ENCODE measurements around the gene CTSD.

The CTSD gene

GRCh38 chr11:1759151-1759850 is 4.4 kb downstream of the CTSD start:
- TF ChIP-seq CTCF (IDR thresholded peaks at IDR 0.05; ENCODE audit: low read depth, low read length) = no peak
- in situ Hi-C loops (cut with HindIII; ENCODE audit: low sequenced_read_pairs) = no loop called here
- no peak for DNase-seq (ENCODE audit: low read depth, low spot score)
- H3K4me3 ChIP-seq (ENCODE audit: low read depth, low read length) = no peak overlapping the region

- TF ChIP-seq CTCF (IDR thresholded peaks at IDR 0.05; ENCODE audit: low read depth, low read length) = no peak
- no peak overlapping the region for H3K4me3 ChIP-seq (ENCODE audit: low read depth, low read length)
- in situ Hi-C loops (cut with HindIII; ENCODE audit: low sequenced_read_pairs) = no loop called here
- DNase-seq (ENCODE audit: low read depth, low spot score) = no peak
Observed at GRCh38 chr11:1758611-1759150, 5.0 kb downstream of the CTSD start.

GRCh38 chr11:1757861-1758610 is 5.7 kb downstream of the CTSD start:
- H3K4me3 ChIP-seq (ENCODE audit: low read depth, low read length) = no peak overlapping the region
- DNase-seq (ENCODE audit: low read depth, low spot score) = no peak
- in situ Hi-C loops (cut with HindIII; ENCODE audit: low sequenced_read_pairs) = no loop called here
- TF ChIP-seq CTCF (IDR thresholded peaks at IDR 0.05; ENCODE audit: low read depth, low read length) = no peak

- in situ Hi-C loops (cut with HindIII; ENCODE audit: low sequenced_read_pairs) = no loop called here
- H3K4me3 ChIP-seq (ENCODE audit: low read depth, low read length) = no peak overlapping the region
- no peak for DNase-seq (ENCODE audit: low read depth, low spot score)
Observed at GRCh38 chr11:1756791-1757771, 6.6 kb downstream of the CTSD start.

GRCh38 chr11:1755692-1756561 is 7.8 kb downstream of the CTSD start:
- no peak overlapping the region for H3K4me3 ChIP-seq (ENCODE audit: low read depth, low read length)
- no peak for DNase-seq (ENCODE audit: low read depth, low spot score)
- in situ Hi-C loops (cut with HindIII; ENCODE audit: low sequenced_read_pairs) = no loop called here
- TF ChIP-seq CTCF (IDR thresholded peaks at IDR 0.05; ENCODE audit: low read depth, low read length) = no peak

More at GRCh38 chr11:1756791-1757771, 6.6 kb downstream of the CTSD start:
- TF ChIP-seq CTCF (IDR thresholded peaks at IDR 0.05; ENCODE audit: low read depth, low read length) = no peak
